AG09319 (cell line): ENCODE data around the gene GALNT16.

Experiments used
- DNase-seq: peaks from one replicate; pipeline ENCODE4 v3.0.0-alpha.2; 2010; ENCODE audit warnings: low read depth; ENCODE audit errors: extremely low read depth
- CTCF ChIP-seq: IDR thresholded peaks from 2 replicates; pipeline ENCODE4 v1.5.1; 2011; ENCODE audit warnings: low read depth, mild to moderate bottlenecking, inconsistent platforms, low read length, moderate library complexity

The GALNT16 gene

GRCh38 chr14:69351911-69352310 is 92.0 kb downstream of the GALNT16 start:
- TF ChIP-seq CTCF, result no peak

GRCh38 chr14:69353168-69353567 is 93.2 kb downstream of the GALNT16 start:
- no peak for DNase-seq
- TF ChIP-seq CTCF, result no peak

More at GRCh38 chr14:69351911-69352310, 92.0 kb downstream of the GALNT16 start:
- no peak for DNase-seq

DNA sequence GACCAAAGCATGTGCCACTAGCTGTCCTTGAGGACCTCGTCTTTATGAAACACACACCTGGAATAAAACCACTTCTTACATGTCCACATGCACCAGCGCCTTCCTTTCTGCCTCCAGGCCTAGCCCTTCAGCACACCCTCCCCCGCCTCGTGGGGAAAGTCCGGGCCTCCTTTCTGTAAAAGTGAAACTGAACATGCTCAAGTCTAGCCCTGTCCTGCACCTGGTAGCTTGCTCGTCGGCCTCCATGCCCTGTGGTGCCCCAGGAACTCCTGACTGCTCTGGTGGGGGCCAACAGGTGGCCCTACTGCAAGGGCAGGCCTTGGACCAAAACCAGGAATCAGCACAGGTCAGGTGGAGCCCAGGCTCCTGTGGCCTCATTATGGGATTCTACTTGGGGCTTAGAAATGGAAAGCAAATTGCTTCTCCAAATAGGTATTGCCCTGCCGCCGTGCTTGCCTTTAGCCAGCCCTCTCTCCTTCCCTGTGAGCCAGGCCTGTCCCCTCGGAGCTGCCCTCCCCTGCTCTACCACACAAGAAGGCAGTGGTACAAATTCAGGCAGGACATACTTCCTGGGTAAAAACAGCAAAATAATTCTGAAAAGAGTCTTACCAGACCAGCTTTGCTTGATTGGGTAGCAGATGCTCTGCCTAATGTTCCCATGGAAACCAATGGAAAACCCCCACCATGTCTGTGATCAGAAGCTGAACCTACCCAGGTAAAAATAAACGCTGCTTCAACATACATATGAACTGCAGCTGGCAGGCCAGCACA is 94.6 kb downstream of the GALNT16 start:
- no peak for DNase-seq

GRCh38 chr14:69355154-69355597 is 95.2 kb downstream of the GALNT16 start:
- DNase-seq, result no peak
- no peak for TF ChIP-seq CTCF

More for the DNA sequence above, 94.6 kb downstream of the GALNT16 start:
- no peak for TF ChIP-seq CTCF

GRCh38 chr14:69355607-69356281 is 95.8 kb downstream of the GALNT16 start:
- peak; percentile 19 for DNase-seq
- no peak for TF ChIP-seq CTCF

DNA sequence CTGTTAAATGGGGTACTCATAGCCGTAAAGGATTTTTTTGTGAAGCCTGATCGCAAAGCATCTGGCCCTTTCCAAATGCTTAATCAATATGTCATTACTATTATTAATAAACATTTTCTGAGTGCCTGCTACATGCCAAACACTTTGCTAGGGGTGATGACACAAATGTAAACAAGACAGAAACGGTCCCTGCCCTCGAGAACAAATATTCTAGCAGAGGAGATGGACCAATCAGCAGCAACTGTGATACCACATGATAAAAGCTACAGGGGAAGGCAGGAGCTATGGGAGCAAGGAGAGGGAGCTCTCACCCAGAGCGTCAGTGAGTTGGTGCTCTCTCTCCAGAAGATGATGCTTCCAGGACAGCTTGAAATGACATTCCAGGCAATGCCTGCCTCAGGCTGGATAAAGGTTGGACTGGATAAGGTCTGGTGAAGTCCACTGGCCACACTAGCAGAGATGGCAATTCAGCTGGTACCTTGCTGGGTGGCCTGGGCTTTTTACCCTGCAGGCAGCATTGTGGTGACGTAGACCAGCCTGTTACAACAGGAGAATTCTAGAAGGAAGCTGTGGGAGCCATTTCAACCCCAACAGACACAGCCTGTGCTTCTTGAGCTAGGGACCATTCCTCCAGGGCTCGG is 97.1 kb downstream of the GALNT16 start:
- no peak for DNase-seq
- TF ChIP-seq CTCF, result no peak
